ENCODE measurements around the gene TTLL9.

The TTLL9 gene

GRCh38 chr20:31909253-31910070, 39.0 kb downstream of the TTLL9 start:
- TF ChIP-seq CTCF (IDR thresholded peaks at IDR 0.05; ENCODE audit: insufficient read depth, low read length, poor library complexity, severe bottlenecking), result no peak
- no peak for DNase-seq (ENCODE audit: extremely low read depth, insufficient read length)
- H3K36me3 ChIP-seq (ENCODE audit: control insufficient read depth, insufficient read depth, low read length), result no peaks in the 10 kb centered on the region

GRCh38 chr20:31910071-31910803, 39.8 kb downstream of the TTLL9 start:
- TF ChIP-seq CTCF (IDR thresholded peaks at IDR 0.05; ENCODE audit: insufficient read depth, low read length, poor library complexity, severe bottlenecking), result no peak
- H3K36me3 ChIP-seq (ENCODE audit: control insufficient read depth, insufficient read depth, low read length), result no peaks in the 10 kb centered on the region
- no peak for DNase-seq (ENCODE audit: extremely low read depth, insufficient read length)
- H3K4me3 ChIP-seq (replicated peaks; ENCODE audit: low read depth, low read length), result no peak overlapping the region
- H3K27me3 ChIP-seq (replicated peaks; ENCODE audit: control insufficient read depth, insufficient read depth, low read length), result no peaks in the 10 kb centered on the region

More at GRCh38 chr20:31909253-31910070, 39.0 kb downstream of the TTLL9 start:
- no peak overlapping the region for H3K4me3 ChIP-seq (replicated peaks; ENCODE audit: low read depth, low read length)
- no peaks in the 10 kb centered on the region for H3K27me3 ChIP-seq (replicated peaks; ENCODE audit: control insufficient read depth, insufficient read depth, low read length)

- no peak for TF ChIP-seq CTCF (IDR thresholded peaks at IDR 0.05; ENCODE audit: insufficient read depth, low read length, poor library complexity, severe bottlenecking)
- Histone ChIP-seq H3K36me3 (ENCODE audit: control insufficient read depth, insufficient read depth, low read length) (no peaks in the 10 kb centered on the region), H3K4me3 (replicated peaks; ENCODE audit: low read depth, low read length) (no peak overlapping the region), H3K27me3 (replicated peaks; ENCODE audit: control insufficient read depth, insufficient read depth, low read length) (no peaks in the 10 kb centered on the region)
- no peak for DNase-seq (ENCODE audit: extremely low read depth, insufficient read length)
Measured at GRCh38 chr20:31913431-31914157, 43.2 kb downstream of the TTLL9 start.

GRCh38 chr20:31914170-31914569, 43.7 kb downstream of the TTLL9 start:
- H3K4me3 ChIP-seq (replicated peaks; ENCODE audit: low read depth, low read length), result no peak overlapping the region
- no peak for TF ChIP-seq CTCF (IDR thresholded peaks at IDR 0.05; ENCODE audit: insufficient read depth, low read length, poor library complexity, severe bottlenecking)
- no peaks in the 10 kb centered on the region for H3K36me3 ChIP-seq (ENCODE audit: control insufficient read depth, insufficient read depth, low read length)
- no peak for DNase-seq (ENCODE audit: extremely low read depth, insufficient read length)
- no peaks in the 10 kb centered on the region for H3K27me3 ChIP-seq (replicated peaks; ENCODE audit: control insufficient read depth, insufficient read depth, low read length)

- TF ChIP-seq CTCF (IDR thresholded peaks at IDR 0.05; ENCODE audit: insufficient read depth, low read length, poor library complexity, severe bottlenecking), result no peak
- Histone ChIP-seq H3K27me3 (replicated peaks; ENCODE audit: control insufficient read depth, insufficient read depth, low read length) (no peaks in the 10 kb centered on the region), H3K36me3 (ENCODE audit: control insufficient read depth, insufficient read depth, low read length) (no peaks in the 10 kb centered on the region), H3K4me3 (replicated peaks; ENCODE audit: low read depth, low read length) (no peak overlapping the region)
- DNase-seq (ENCODE audit: extremely low read depth, insufficient read length), result no peak
Measured at GRCh38 chr20:31915491-31916280, 45.3 kb downstream of the TTLL9 start.
